Measurements from ENCODE around the gene SMIM5.

Gene SMIM5

DNA sequence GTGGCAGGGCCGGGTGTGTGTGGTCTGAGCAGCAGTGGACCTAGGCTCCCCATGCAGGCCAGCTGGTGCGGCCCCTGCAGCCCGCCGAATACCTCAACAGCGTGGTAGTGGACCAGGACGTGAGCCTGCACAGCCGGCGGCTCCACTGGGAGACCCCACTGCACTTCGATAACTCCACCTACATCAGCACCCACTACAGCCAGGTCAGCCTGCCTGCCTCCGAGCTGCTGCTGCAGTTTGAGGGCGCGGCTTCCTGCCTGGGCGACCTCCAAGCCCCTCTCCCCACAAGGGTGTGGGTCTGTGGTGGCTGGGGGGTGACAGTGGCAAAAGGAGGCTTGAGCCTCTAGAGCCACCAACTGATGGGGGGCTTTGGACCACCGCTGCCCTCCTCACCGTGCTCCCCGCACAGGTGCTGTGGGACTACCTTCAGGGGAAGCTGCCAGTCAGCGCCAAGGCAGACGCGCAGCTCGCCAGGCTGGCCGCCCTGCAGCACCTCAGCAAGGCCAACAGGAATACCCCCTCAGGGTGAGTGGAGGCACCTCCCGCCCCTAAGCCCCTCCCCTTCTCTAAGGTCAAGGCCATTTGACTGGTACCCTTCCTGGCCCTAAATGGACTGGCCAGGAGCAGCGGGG, 8.4 kb upstream of the SMIM5 start:
- Histone ChIP-seq H3K23ac (ENCODE audit: low read length) (no peak overlapping the region), H4K8ac (ENCODE audit: low read depth, low read length) (no peak overlapping the region), H3K36me3 (ENCODE audit: control insufficient read depth in 1 of 2, insufficient read depth in 2 of 2, low read length in 2 of 2) (peaks cover 13% of the 10 kb centered on the region in 2 experiments), H3K4ac (ENCODE audit: low read depth, low read length) (no peak overlapping the region), H3K18ac (ENCODE audit: low read length) (no peak overlapping the region), H3K9ac (ENCODE audit: low read length) (no peak overlapping the region), H3K27ac (ENCODE audit: low read depth, low read length) (no peak overlapping the region), H3K4me2 (ENCODE audit: low read length) (no peak overlapping the region), H3K79me2 (ENCODE audit: control insufficient read depth, insufficient read depth, low read length, poor library complexity) (no peaks in the 10 kb centered on the region), H2BK5ac (ENCODE audit: low read depth, low read length, poor library complexity) (no peak overlapping the region), H3K9me3 (ENCODE audit: insufficient read depth, low read depth, low read length) (peaks cover 10% of the 10 kb centered on the region), H3K27me3 (ENCODE audit: insufficient read depth, low read length) (no peaks in the 10 kb centered on the region), H2AK5ac (ENCODE audit: low read length) (no peak overlapping the region), H3K4me3 (ENCODE audit: low read depth, low read length) (no peak overlapping the region), H3K14ac (ENCODE audit: low read length) (no peak overlapping the region), H3K4me1 (ENCODE audit: control insufficient read depth in 1 of 2, insufficient read depth in 2 of 2, low read length in 2 of 2) (no peaks in the 10 kb centered on the region), H2AFZ (ENCODE audit: insufficient read depth, low read length, poor library complexity) (no peak overlapping the region), H4K91ac (ENCODE audit: low read depth, low read length) (no peak overlapping the region), H2BK12ac (ENCODE audit: low read length) (no peak overlapping the region), H4K12ac (ENCODE audit: low read depth, low read length) (no peak overlapping the region), H3K79me1 (ENCODE audit: low read length) (no peaks in the 10 kb centered on the region), H2BK120ac (ENCODE audit: insufficient read depth, low read length, poor library complexity) (no peak overlapping the region)
- no peak for DNase-seq
- no CpG with 5 or more reads among the region's 23 CpGs for WGBS (ENCODE audit: extremely low coverage, insufficient coverage, insufficient read length)

DNA sequence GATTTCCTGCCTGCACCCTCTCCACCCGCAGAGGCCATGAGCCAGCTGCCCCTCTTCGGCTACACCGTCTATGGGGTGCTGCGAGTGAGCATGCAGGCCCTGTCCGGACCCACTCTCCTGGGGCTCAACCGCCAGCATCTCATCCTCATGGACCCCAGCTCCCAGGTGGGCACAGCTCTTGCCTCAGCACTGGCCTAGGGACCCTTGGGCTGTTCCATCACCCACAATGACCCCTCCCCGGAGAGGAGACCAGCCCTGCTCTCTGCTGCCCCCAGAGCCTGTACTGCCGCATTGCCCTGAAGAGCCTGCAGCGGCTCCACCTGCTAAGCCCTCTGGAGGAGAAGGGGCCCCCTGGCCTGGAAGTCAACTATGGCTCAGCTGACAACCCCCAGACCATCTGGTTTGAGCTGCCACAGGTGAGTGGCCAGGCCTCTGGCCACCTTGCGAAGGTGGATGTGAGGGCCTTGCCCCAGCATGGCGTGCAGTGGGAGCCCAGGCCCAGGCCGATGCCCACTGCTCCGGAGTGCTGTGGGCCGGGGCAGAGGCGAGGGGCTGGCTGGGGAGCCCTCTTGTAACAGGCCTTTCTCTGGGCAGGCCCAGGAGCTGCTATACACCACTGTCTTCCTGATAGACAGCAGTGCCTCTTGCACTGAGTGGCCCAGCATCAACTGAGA, 7.3 kb upstream of the SMIM5 start:
- H2BK12ac ChIP-seq (ENCODE audit: low read length), result no peak overlapping the region
- H3K4ac ChIP-seq (ENCODE audit: low read depth, low read length), result no peak overlapping the region
- H3K27me3 ChIP-seq (ENCODE audit: insufficient read depth, low read length), result no peaks in the 10 kb centered on the region
- no peaks in the 10 kb centered on the region for H3K79me2 ChIP-seq (ENCODE audit: control insufficient read depth, insufficient read depth, low read length, poor library complexity)
- peaks cover 8% of the 10 kb centered on the region for H3K9me3 ChIP-seq (ENCODE audit: insufficient read depth, low read depth, low read length)
- H3K4me2 ChIP-seq (ENCODE audit: low read length), result no peak overlapping the region
- WGBS (ENCODE audit: extremely low coverage, insufficient coverage, insufficient read length), result no CpG with 5 or more reads among the region's 15 CpGs
- H3K36me3 ChIP-seq (ENCODE audit: control insufficient read depth in 1 of 2, insufficient read depth in 2 of 2, low read length in 2 of 2), result peaks cover 17 to 20% of the 10 kb centered on the region in 2 experiments
- no peak overlapping the region for H4K12ac ChIP-seq (ENCODE audit: low read depth, low read length)
- H3K9ac ChIP-seq (ENCODE audit: low read length), result no peak overlapping the region
- H4K91ac ChIP-seq (ENCODE audit: low read depth, low read length), result no peak overlapping the region
- H3K79me1 ChIP-seq (ENCODE audit: low read length), result no peaks in the 10 kb centered on the region
- no peaks in the 10 kb centered on the region for H3K4me1 ChIP-seq (ENCODE audit: control insufficient read depth in 1 of 2, insufficient read depth in 2 of 2, low read length in 2 of 2)
- H2AK5ac ChIP-seq (ENCODE audit: low read length), result no peak overlapping the region
- no peak overlapping the region for H2AFZ ChIP-seq (ENCODE audit: insufficient read depth, low read length, poor library complexity)
- H3K14ac ChIP-seq (ENCODE audit: low read length), result no peak overlapping the region
- H4K8ac ChIP-seq (ENCODE audit: low read depth, low read length), result no peak overlapping the region
- H3K27ac ChIP-seq (ENCODE audit: low read depth, low read length), result no peak overlapping the region
- no peak overlapping the region for H3K18ac ChIP-seq (ENCODE audit: low read length)
- no peak overlapping the region for H2BK5ac ChIP-seq (ENCODE audit: low read depth, low read length, poor library complexity)
- H3K4me3 ChIP-seq (ENCODE audit: low read depth, low read length), result no peak overlapping the region
- H3K23ac ChIP-seq (ENCODE audit: low read length), result no peak overlapping the region
- peak in 1 of 2 donors; percentile 32 for DNase-seq
- no peak overlapping the region for H2BK120ac ChIP-seq (ENCODE audit: insufficient read depth, low read length, poor library complexity)

- H3K9me3 ChIP-seq (ENCODE audit: insufficient read depth, low read depth, low read length), result peaks cover 8% of the 10 kb centered on the region
- no peak overlapping the region for H4K12ac ChIP-seq (ENCODE audit: low read depth, low read length)
- no peak for DNase-seq
- no peak overlapping the region for H3K27ac ChIP-seq (ENCODE audit: low read depth, low read length)
- no peak overlapping the region for H3K4me3 ChIP-seq (ENCODE audit: low read depth, low read length)
- H3K14ac ChIP-seq (ENCODE audit: low read length), result no peak overlapping the region
- H2AK5ac ChIP-seq (ENCODE audit: low read length), result no peak overlapping the region
- no peak overlapping the region for H3K4ac ChIP-seq (ENCODE audit: low read depth, low read length)
- H3K18ac ChIP-seq (ENCODE audit: low read length), result no peak overlapping the region
- no peaks in the 10 kb centered on the region for H3K4me1 ChIP-seq (ENCODE audit: control insufficient read depth in 1 of 2, insufficient read depth in 2 of 2, low read length in 2 of 2)
- no peaks in the 10 kb centered on the region for H3K27me3 ChIP-seq (ENCODE audit: insufficient read depth, low read length)
- peaks cover 21 to 24% of the 10 kb centered on the region in 2 experiments for H3K36me3 ChIP-seq (ENCODE audit: control insufficient read depth in 1 of 2, insufficient read depth in 2 of 2, low read length in 2 of 2)
- H2AFZ ChIP-seq (ENCODE audit: insufficient read depth, low read length, poor library complexity), result no peak overlapping the region
- no peak overlapping the region for H3K23ac ChIP-seq (ENCODE audit: low read length)
- H3K79me2 ChIP-seq (ENCODE audit: control insufficient read depth, insufficient read depth, low read length, poor library complexity), result no peaks in the 10 kb centered on the region
- H3K79me1 ChIP-seq (ENCODE audit: low read length), result no peaks in the 10 kb centered on the region
- H4K91ac ChIP-seq (ENCODE audit: low read depth, low read length), result no peak overlapping the region
- H2BK5ac ChIP-seq (ENCODE audit: low read depth, low read length, poor library complexity), result no peak overlapping the region
- no peak overlapping the region for H2BK120ac ChIP-seq (ENCODE audit: insufficient read depth, low read length, poor library complexity)
- no CpG with 5 or more reads among the region's 11 CpGs for WGBS (ENCODE audit: extremely low coverage, insufficient coverage, insufficient read length)
- no peak overlapping the region for H3K9ac ChIP-seq (ENCODE audit: low read length)
- H3K4me2 ChIP-seq (ENCODE audit: low read length), result no peak overlapping the region
- H2BK12ac ChIP-seq (ENCODE audit: low read length), result no peak overlapping the region
- H4K8ac ChIP-seq (ENCODE audit: low read depth, low read length), result no peak overlapping the region
These were observed 6.7 kb upstream of the SMIM5 start for GRCh38 chr17:75626496-75627038.

DNA sequence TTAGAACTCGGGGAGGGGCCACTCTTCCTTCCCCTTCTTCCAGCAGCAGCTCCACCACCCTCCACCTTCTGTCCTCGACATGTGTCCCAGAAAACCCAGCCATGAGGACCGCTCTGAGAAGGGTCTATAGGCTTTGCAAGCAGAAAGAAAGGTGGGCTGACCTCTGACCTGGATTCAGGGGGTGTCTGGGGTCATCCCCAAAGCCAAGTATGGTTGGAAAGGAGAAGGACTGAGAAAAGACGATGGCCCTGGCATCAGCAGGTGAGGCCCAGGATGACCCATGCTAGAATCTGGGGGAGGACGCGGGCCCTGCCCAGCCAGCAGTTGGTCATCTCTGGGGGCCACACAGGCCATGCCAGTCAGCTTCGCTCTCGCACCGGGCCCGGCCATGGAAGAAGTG, 6.1 kb upstream of the SMIM5 start:
- Histone ChIP-seq H4K8ac (ENCODE audit: low read depth, low read length) (no peak overlapping the region), H3K14ac (ENCODE audit: low read length) (no peak overlapping the region), H2AFZ (ENCODE audit: insufficient read depth, low read length, poor library complexity) (no peak overlapping the region), H2BK120ac (ENCODE audit: insufficient read depth, low read length, poor library complexity) (no peak overlapping the region), H3K36me3 (ENCODE audit: control insufficient read depth in 1 of 2, insufficient read depth in 2 of 2, low read length in 2 of 2) (peaks cover 21 to 24% of the 10 kb centered on the region in 2 experiments), H3K23ac (ENCODE audit: low read length) (no peak overlapping the region), H4K12ac (ENCODE audit: low read depth, low read length) (no peak overlapping the region), H4K91ac (ENCODE audit: low read depth, low read length) (no peak overlapping the region), H2BK5ac (ENCODE audit: low read depth, low read length, poor library complexity) (no peak overlapping the region), H3K4ac (ENCODE audit: low read depth, low read length) (no peak overlapping the region), H3K18ac (ENCODE audit: low read length) (no peak overlapping the region), H3K4me2 (ENCODE audit: low read length) (no peak overlapping the region), H2BK12ac (ENCODE audit: low read length) (no peak overlapping the region), H3K79me2 (ENCODE audit: control insufficient read depth, insufficient read depth, low read length, poor library complexity) (no peaks in the 10 kb centered on the region), H2AK5ac (ENCODE audit: low read length) (no peak overlapping the region), H3K4me3 (ENCODE audit: low read depth, low read length) (no peak overlapping the region), H3K27ac (ENCODE audit: low read depth, low read length) (no peak overlapping the region), H3K79me1 (ENCODE audit: low read length) (no peaks in the 10 kb centered on the region), H3K27me3 (ENCODE audit: insufficient read depth, low read length) (no peaks in the 10 kb centered on the region), H3K4me1 (ENCODE audit: control insufficient read depth in 1 of 2, insufficient read depth in 2 of 2, low read length in 2 of 2) (no peaks in the 10 kb centered on the region), H3K9me3 (ENCODE audit: insufficient read depth, low read depth, low read length) (peaks cover 8% of the 10 kb centered on the region), H3K9ac (ENCODE audit: low read length) (no peak overlapping the region)
- no CpG with 5 or more reads among the region's 10 CpGs for WGBS (ENCODE audit: extremely low coverage, insufficient coverage, insufficient read length)
- DNase-seq, result no peak

Data from trophoblast cell (in vitro differentiated cells and primary cell).